Stromal cell of bone marrow (primary cell): ENCODE measurements around the gene MAML3.

Experiments used
- DNase-seq: peaks from one replicate; pipeline ENCODE4 v3.0.0-alpha.2; 2012; ENCODE audit warnings: low read depth

Gene MAML3

DNA sequence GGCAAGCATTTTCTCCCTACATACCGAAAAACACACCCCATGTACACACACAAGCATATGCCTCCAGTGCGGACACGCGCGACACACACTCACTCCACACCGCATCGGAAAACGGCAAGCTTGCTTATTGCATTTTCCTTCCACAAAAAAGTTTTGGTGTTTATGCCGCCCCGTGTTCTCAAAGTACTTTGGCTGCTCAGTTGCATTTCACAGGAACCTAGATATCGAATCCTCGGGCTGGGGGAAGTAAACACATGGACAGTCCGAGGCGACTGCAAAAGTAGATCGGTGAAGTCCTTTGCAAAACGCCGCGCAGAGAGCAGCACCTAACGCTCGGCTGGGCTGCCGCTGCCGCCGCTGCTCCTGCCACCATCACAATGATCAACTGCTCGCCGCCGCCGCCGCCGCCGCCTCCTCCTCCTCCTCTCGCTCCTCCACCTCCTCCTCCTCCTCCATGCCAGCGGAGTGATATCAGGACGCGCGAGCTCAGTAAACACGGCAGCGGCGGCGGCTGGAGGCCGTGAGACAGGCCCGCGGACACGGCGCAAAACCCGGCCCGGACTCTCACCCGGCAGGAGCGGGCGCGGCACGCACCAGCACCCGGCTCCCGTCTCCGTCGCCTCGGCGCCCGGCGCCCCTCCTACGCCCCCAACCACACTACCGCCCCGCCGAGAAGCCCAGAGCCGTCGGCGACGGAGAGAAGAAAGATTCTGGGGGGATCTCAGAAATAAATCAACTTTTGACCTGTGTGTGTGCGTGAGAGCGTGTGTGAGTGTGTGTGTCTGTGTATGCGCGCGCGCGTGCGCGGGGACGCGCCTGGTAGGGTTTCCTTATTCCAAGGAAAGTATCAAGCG, at the start of gene MAML3:
MAML3 (minus strand) TSS at position 467 of the 854 bp plus-strand sequence. CDS start 857 bp downstream, outside the sequence.
- peak; percentile 92 for DNase-seq

DNA sequence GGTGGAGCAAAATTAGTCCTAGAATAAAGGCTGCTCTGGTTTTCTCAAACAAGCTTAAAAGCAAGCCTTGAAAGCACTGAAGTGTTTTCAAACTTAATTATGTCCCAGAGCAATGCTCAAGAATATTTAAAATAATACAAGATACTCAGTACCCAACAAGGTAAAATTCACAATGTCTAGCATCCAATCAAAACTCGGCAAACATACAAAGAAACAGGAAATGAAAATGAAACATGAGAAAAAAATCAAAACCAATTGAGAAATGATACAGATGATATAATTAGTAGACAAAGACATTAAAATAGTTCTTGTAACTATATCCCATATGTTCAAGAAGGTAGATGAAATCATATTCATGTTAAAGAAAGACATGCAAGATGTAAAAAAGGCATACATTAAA, 45.0 kb upstream of the MAML3 start:
- DNase-seq, result no peak

DNA sequence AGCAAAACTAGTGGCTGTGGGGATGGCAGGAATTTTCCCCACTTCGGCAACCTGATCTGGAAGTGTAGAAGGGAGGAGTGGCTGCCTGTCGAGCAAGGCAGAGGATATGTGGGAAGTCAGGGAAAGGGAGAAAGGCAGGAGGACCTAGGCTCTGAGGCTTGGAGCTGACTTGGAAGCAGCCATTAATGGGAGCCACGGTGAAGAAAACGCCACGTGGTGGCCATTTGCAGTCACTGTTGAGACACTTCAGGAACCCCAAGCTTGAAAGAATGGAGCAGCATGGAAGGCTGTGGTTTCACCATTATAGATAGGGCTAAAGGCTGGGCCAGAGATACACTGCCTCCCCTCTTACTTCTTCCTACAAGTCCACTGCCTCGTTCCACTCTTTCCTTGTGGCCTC, 41.8 kb upstream of the MAML3 start:
- DNase-seq, result no peak

DNA sequence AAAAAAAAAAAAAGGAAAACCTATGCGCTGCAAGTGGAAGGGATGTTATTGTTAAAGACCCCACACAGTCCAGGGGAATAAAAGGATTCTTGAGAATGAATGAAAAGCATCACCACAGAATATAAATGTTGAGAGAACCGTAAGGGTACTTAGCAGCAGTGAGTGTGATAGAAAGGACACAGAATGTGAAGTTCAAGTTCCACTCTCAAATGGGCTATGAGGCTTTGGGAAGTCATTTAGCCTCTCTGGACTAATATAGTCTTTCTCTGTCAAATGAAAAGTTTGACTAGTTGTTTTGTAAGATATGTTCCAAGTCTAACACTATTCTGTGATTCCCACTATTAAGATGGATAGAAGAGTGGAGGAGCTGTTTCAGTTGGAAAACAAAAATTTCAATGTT, 35.8 kb upstream of the MAML3 start:
- no peak for DNase-seq

DNA sequence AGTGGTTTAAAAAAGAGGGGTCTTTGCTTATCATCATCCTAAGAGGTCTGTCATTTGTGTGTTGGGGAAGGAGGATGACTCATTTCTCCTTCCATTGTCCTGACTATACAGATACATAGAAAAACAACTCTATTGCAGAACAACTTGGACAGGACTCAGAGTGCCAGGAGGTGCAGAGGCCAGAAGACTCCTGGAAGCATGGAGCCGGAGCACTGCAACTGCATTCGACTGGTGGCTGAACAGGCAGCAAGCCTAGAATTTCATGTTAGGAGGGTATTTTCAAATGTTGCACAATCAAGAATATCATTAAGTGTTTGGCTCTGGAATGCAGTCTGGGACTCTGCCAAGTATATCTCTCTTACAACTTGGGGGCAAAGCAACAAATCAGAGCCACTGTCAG, 35.0 kb upstream of the MAML3 start:
- no peak for DNase-seq

DNA sequence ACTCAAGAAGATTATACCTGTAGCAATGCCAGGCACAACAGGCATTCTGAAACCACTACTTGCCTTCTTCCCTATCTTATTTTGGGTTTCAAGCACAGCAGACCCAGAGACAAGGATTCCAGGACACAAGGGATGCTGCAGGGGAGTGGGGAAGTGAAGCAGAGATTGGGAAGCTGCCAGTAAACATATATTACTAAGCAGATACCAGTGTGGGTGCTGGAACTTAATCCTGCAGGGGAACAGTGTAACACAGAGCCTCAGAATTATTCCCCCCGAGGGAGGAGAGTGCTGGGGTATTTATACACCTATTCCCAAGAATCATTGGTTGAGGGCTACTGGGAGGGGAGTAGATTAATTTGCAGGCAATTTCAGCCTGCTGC, 33.3 kb upstream of the MAML3 start:
- no peak for DNase-seq

DNA sequence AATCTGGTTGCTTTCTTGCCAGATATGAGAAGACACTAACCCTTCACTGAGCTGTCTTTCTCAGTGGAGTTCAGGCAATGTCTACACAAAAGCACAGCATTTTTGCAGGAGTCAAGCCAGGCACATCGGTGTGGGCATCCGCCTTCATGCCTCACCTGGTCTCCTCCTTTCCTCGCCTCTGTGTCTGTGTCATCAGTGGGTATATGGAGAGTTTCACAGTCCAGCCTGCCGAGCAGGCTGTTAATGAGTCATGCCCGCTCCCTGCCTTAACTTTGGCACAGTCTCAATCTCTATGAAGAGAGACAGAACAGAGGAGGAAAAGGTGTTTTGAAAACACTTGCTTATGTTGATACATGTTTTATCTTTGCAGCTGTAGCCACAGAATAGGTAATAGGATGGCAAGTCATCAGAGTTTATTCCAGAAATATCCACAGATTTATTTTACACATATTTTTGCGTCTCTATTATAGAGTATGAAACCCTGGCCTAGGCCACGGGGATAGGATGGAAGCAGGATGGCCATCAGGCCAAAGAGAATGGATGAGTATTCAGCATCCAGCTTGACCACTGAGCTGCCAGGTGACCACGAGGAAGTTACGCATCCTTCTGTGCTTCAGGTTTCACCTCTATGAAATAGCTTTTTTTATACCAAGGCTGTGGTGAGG, 32.8 kb upstream of the MAML3 start:
- DNase-seq, result peak; percentile 25

DNA sequence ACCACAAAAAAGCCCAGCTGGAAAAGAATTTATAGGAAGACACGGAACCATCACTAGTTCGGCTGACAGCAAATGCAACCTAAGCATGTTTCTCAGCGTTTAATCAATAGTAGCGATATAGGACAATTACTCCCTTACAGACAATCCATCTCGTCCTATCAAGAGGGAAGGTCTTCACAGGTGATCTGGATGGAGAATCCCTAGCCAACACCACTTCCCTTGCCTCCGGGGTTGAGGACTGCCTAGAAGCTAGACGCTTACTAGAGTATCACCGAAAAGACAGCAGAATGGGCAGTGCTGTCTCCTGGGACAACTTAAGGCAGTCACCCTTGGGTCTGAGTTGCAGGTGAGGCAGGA, 32.1 kb upstream of the MAML3 start:
- DNase-seq, result no peak

DNA sequence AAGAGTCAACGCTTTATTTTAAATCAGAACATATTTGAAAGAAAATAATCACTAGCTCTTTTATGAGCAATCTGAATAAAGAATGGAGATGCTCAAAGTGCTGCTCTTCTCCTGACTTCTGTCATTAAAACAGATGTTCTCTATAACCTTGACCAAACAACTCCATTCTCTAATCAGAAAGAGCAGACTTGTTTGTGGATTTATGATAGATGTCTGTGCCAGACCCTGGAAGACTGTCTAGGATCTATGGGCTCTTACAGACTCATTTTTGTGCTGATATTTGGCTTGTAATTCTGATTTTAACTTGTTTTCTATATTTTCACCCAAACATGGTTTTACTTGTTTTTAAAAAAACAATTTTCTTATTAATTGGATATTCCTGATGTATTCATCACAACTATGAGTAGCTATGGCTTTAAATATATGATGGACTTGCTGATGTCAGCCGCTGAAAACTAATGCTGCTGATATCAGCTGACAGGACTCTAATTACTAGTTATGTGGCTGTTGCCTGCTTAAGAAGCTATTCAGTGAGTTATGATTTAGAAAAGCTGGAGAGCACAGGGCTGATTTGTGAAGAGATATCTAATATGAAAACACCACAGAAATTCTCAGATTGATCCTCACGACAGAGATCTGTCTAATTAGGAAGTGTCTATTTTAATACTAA, 31.6 kb upstream of the MAML3 start:
- no peak for DNase-seq

DNA sequence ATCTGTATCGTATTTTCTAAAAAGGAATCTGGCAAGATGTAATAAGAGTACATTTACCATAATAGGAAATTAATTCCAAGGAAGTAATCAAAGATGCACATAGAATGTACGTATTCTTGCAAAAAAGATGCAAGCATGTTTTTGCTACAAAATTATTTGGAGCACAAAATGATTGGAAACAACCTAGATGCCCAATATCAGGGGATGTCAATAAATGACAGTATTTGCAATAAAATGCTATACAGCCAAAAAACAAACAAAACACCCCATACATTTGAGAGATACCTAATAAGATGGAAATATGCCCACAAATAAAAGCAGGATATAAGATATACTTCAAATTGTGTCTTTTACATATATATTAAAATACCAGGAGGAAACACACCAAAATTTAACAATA, 29.3 kb upstream of the MAML3 start:
- no peak for DNase-seq

DNA sequence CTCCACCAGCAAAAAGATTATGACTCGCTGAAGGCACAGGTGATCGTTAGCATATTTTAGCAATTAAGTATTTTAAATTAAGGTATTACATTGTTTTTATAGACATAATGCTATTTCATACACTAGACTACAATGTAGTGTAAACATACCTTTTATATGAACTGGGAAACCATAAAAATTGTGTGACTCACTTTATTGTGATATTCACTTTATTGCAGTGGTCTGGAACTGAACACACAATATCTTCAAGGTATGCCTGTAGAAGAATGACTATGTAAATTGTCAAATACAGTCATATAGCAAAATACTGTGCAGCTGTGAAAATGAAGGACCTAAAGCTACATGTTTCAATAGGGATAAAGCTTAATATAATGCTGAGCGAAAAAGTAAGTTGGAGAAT, 26.6 kb upstream of the MAML3 start:
- no peak for DNase-seq

DNA sequence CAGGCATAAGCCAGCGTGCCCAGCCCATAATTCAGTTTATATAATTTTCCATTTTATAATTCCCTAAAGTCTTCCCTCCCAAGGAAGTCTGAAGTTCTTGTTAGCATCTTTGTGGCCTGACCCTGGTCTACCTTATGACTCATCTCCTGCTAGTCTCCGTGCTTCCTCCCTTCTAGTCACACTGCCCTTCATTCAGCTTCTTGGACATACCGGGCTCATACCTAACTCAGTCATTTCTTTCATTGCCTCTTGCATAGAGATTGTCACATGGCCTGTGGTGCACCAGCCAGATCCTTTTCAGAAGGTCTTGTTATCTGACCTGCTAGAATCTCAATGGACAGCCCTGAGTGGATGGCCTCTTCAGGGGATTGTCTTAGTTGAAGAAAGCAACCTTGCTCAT, 22.8 kb upstream of the MAML3 start:
- no peak for DNase-seq

DNA sequence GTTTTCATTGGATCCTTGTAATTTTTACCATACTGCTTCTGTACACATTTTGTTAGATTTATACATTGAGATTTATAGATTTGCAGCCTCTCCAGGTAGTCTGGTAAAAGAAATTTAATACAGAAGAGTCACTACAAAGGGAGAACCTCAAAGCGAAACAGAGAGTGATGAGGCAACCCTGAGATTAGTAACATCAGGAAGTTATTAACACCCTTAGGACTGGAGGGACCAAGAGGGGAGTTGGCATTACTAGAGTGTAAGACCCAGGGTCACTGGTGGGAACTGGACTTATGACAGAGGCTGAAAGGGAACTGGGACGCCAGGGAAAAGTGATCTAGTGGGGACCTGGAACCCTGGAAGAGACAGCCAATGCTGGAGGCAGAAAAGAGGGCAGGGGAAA, 20.6 kb upstream of the MAML3 start:
- no peak for DNase-seq

DNA sequence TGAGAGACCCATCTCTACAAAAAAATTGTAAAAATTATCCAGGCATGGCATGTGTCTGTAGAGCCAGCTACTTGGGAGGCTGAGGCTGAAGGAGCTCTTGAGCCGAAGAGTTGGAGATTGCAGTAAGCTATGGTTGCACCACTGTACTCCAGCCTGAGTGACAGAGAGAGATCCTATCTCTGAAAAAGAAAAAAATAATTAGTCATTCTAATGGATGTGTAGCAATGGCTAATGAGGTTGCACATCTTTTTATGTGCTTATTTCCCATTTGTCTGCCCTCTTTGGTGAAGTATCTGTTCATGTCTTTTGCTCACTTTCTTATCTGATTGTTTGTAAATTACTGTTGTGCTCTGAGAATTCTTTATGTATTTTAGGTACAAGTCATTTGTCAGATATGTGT, 19.0 kb upstream of the MAML3 start:
- DNase-seq, result no peak

DNA sequence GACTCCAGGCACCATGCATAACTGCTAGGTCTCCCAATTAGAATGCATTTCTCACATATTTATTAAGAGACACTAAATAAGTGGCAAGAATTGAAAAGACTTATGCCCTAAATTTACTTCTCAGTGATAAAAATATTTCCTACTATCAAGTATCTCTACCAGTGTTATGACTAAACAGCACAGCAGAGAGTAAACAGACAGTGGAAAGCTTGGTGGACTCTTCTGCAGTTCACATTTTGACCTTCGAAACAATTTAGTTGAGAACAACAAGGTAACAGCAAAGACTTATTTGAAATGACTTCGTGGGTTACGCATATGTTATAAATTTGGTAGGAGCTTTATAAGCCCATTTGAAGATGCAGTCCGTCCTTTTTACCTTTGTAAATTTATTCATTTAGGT, 16.3 kb upstream of the MAML3 start:
- DNase-seq, result no peak

DNA sequence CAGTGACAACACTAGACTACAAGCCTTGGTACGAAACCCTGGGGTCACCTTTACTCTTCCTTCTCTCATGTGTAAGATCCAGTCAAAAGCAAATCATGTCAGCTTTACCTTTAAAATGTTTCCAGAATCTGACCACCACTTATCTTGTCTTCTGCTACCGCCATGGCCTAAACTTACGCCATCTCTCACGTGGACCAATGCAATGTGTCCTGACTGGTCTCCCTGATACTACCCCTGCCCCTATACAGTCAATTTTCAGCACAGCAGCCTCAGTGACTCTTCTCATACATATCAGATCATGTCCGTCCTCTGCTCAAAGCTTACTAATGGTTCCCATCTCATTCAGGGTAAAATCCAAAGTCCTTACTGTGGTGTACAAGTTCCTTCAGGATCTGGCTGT, 15.0 kb upstream of the MAML3 start:
- DNase-seq, result no peak

DNA sequence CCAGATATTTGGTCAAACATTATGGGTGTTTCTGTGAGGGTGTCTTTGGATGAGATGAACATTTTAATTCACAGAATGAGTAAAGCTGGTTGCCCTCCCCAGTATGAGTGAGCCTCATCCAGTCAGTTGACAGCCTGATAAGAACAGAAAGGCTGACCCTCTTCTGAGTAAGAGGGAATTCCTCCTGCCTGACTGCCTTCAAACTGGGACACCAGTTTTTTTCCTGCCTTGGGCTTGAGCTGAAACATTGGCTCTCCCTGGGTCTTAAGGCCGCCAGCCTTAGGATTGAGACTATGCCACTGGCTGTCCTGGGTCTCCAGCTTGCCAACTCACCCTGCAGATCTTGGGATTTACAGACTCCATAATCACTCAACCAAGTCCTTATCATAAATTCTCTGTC, 14.5 kb upstream of the MAML3 start:
- DNase-seq, result no peak

DNA sequence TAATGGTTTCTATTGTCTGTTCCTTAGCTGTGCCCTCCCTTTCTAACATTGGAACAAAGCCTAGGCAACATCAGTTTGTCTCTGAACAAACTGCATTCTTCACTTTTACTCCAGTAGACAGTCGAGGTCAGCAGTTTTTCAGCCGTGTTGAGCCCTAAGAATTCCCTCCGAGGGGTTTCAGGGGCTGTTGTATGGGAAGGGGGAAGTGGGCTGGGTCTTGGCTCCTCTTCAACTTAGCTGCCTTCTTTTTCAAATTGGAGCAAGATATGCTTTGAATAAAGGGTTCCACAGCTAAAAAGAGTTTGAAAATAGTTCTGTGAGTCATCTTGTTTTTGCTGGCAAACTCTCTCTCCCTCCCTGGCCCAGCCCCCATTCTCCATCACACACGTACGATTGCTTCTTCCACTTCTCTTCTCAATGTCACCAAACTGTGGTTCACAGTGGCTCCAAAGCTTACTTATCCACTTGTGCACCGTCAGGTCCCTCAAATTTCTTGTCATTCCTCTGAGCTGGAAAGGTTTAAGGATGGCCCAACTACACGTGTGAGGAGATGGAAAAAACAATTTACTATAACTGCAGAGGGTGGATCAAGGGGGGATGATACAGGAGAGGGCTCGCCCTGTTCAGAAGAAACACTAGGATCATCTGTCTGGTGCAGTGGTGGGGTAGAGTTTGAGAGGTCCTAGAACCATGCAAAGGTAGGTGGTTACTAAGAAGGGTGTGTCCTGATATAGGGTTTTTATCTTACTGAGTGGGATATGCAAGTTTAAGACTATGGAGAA, 9.2 kb upstream of the MAML3 start:
- no peak for DNase-seq

DNA sequence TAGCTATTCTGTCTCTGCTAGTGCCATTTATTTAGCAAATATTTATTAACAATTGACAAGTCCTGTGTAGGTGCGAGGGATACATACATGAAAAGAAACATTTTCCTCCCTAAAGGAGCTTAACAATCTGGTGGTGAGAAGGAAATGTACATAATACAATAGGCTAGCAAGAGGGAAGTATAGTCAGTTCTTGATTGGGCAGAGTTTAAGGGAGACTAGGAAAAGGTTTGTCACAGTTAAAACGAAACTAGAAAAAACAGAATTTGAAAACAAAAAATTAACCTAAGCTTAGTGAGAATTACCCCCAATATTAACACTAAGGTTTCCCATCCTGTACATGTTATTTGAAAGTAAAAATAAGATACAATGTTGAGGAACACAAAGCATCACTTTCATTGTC, 8.6 kb upstream of the MAML3 start:
- DNase-seq, result no peak

DNA sequence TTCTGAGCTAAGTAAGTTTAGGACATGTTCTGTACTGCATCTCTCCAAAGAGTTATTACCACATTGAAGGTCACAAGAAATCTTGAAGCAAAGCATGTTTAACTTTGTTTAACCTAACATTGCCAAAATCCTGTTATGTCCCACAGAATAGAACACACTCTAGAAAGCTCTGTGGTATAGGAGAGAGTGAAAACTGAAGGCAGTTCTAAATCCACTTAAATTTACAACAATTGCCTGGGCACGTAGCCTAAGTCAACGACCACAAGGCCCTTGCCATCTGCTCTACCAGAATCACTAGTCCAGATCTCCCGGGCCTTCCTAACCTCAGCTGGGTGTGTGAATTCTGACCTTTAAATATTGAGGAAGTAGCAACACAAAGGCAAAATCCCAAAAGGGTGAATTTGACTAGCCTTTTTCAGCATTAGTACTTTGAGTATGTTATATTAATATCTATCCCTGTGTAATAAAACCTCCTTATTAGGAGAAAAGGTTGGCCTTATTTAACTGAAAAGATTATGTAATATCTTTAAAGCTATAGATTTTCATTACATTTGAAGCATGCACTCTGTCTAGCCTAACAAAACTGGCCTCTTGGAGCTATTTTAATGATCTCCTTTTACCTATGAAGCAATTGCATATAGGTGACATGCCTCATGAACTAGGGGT, 4.5 kb upstream of the MAML3 start:
- peak; percentile 57 for DNase-seq

DNA sequence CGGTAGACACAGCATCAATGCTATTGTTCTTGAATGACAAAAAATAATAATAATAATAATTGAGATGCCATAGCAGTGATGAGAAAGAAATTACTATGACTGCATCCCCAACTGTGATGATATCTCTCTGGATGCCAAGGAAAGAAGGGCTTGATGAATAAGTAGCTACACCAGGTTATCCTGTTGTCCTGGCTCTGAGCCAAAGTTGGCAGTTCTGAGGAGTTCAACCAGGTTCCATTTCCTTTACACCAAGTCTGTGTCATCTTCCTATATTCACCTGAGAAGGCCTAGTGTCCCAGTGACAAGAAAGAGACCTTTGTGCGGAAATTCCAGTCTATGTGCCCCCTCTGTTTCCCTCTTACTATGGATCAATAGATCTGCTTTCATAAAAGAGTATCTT, 3.4 kb upstream of the MAML3 start:
- no peak for DNase-seq
